ENCODE measurements around the gene COL9A2.

DNA sequence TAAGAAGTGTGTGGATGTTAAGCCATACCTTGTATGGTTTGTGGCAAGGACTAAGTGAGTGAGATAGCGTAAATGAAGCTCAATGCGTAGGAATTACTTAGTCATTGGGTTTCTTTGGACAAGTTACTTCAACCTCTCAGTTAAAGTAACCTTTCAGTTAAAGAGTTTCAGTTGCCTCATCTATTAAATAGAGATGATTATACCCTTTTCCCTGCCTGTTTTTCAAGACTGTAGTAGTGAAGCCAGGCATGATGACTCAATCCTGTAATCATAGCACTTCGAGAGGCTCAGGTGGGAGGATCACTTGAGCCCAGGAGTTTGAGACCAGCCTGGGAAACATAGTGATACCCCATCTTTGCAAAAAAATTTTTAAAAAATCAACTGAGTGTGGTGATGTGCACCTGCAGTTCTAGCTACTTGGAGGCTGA, 52.7 kb downstream of the COL9A2 start:
- TF ChIP-seq, protein P1, sequence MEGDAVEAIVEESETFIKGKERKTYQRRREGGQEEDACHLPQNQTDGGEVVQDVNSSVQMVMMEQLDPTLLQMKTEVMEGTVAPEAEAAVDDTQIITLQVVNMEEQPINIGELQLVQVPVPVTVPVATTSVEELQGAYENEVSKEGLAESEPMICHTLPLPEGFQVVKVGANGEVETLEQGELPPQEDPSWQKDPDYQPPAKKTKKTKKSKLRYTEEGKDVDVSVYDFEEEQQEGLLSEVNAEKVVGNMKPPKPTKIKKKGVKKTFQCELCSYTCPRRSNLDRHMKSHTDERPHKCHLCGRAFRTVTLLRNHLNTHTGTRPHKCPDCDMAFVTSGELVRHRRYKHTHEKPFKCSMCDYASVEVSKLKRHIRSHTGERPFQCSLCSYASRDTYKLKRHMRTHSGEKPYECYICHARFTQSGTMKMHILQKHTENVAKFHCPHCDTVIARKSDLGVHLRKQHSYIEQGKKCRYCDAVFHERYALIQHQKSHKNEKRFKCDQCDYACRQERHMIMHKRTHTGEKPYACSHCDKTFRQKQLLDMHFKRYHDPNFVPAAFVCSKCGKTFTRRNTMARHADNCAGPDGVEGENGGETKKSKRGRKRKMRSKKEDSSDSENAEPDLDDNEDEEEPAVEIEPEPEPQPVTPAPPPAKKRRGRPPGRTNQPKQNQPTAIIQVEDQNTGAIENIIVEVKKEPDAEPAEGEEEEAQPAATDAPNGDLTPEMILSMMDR (IDR thresholded peaks at IDR 0.05) = no peak
- TF ChIP-seq POLR2A (IDR thresholded peaks at IDR 0.05) = no peak
- no peak for TF ChIP-seq POLR2AphosphoS5 (IDR thresholded peaks at IDR 0.05; ENCODE audit: insufficient read depth in 1 of 2, low read depth in 1 of 2)
